Measurements from ENCODE around the gene BCAS3.

The BCAS3 gene

DNA sequence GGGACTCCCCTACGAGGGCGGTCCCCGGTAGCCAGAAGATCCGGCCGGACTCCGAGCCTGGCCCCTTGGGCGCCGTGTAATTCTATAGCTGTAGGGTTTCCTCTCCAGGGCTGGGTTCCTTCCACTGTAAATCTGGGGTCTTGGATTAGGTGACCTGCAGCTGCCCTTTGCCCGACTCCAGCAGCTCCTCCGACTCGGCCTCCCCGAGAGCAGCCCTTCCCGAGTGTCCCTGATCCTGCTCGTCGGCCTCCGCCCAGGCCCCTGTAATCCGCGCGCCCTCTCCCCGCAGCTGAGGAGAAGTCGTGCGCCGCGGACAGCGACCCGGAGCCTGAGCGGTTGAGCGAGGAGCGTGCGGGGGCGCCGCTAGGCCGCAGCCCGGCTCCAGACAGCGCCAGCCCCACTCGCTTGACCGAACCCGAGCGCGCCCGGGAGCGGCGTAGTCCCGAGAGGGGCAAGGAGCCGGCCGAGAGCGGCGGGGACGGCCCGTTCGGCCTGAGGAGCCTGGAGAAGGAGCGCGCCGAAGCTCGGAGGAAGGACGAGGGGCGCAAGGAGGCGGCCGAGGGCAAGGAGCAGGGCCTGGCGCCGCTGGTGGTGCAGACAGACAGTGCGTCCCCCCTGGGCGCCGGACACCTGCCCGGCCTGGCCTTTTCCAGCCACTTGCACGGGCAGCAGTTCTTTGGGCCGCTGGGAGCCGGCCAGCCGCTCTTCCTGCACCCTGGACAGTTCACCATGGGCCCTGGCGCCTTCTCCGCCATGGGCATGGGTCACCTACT lies 727.4 kb downstream of the BCAS3 start:
- no peak for DNase-seq

DNA sequence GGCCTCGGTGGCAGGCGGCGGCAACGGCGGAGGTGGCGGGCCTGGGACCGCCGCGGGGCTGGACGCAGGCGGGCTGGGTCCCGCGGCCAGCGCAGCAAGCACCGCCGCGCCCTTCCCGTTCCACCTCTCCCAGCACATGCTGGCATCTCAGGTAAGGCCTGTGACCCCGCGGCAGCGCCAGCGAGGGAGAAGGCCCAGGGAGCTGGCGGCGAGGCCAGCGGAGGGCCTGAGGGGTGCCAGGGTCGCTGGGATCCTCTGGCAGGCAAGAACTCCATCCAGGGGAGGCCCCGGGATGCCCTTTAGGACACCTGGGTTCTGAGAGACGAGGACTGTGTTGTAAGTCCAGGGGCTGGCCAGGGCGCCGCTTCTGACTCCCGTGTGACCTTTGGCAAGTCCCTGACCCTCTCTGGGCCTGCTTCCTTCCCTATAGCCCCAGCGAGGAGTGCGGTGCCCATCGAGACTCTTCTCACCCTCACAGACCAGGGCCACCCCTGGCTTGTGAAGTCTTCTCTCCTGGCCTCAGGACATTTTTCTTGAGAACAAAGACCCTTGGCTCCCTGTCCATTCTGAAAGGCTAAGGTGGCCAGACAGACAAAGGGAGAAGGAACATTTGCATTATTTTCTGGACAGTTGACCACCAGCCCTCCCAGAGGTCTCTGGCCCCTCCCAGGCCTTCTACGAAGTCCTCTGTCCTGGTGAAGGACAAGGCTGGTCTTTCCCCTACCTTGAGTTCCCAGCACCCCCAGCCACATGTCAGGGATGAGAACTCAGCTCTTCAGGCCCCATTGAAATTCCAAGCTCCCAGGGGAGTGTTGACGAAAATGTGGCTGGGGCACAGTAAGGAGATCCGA lies 728.3 kb downstream of the BCAS3 start:
- DNase-seq: no peak

DNA sequence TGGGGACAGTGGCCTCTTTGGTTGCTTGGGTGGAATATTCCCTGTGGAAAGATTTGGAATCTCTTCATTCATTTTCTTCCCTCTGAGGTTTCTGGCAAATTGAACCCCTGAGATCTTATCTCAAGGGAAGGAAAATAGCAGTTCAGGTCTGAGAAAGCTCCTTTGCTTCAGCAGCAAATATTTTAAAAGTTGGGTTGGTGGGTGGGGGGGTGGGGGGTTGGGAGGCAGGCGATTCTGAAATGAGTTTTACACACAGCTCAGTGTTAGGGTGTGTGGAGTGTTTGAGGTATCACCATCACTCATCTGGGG lies 728.8 kb downstream of the BCAS3 start:
- no peak for DNase-seq

GRCh38 chr17:61406971-61407911 lies 729.6 kb downstream of the BCAS3 start:
- no peak for DNase-seq

- no peak for DNase-seq
Measured at GRCh38 chr17:61408151-61409041, 730.7 kb downstream of the BCAS3 start.

GRCh38 chr17:61409301-61410112 lies 731.9 kb downstream of the BCAS3 start:
- DNase-seq: no peak

GRCh38 chr17:61410141-61411010 lies 732.7 kb downstream of the BCAS3 start:
- peak; percentile 45 for DNase-seq

DNA sequence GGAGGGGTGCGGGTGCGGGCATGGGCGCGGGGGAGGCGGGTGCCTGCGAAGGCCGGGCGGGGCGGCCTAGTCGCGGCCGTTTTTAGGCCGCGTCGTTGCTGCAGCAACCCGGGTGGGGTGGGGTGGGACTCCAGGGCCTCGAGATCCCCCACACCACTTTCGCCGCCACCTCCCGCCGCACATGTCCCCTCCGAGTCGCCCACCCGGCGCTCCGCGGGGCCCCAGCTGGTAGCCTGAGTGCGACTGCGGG lies 733.3 kb downstream of the BCAS3 start:
- no peak for DNase-seq

DNA sequence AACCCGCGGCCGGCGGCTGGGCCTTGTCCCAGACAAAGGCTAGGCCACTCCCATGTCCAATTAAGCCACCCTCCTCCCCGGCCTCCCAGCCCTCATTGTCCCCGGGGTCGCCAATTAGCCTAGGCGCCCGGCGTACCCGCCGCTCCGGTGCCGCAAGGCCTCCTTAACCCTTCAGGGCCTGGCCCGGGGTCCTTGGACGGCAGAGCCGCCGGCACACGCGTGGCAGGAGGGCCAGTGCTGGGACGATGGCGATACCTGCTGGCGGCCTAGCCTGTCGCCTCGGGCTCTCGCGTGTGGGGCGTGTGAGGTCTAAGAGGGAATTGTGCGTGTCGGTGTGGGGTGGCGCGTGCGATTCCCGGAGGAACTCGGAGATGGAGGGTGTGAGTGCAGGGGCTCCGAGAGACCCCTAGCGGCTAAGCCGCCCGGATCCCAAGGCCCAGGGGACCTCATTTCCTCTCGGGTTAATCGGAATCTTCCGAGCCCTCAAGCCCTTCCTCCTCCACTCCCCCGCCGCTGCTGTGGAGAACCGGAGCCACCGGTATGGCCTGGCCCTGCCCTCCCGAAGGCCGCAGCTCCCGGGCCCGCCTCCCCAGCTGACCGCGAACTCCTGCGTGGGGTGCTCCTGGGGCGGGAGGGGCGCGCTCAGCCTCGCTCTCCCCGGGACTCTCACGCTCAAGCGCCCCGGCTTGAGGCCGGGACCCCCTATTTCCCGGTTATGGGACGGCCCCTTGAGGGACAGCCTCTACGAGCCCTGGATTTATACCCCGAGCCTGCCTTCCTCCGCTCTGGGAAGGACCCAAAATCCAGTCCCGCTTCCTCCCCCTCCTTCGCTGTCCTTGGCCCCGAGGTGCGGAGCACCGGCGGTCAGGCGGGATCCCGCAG lies 733.9 kb downstream of the BCAS3 start:
- DNase-seq: no peak

DNA sequence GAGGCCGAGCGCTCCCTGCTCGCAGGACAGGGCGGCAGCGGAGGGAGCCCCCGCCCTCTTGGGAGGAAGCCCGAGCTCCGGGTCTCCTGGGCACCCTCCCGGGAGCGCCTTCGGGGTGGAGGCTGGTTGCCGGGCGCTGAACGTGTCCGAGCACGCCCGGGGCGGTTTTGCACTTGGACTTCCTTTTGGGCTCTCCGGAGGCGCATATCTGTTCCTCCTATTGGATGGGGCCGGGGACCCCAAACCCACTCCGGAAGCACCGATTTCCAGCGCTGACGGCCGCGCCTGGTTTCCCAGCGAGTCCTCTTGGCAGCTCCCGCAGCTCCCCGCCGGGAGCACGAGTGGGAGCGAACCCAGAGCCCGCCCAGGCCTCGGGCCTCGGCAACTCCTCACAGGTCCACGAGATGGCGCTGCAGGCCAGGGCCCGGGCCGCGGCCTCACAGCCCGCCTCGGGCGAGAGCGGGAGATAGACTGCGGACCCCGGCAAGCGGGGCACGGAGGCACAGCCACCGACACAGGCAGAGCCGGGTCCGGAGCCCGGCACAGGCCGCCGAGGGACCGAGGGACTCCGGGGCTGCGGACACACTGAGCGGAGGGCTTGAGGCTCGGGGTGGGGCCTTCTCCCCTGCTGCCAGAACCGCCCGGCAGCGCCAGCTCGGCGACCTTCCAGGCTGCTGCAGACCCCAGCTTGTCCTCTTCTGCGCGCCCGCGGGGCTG lies 734.6 kb downstream of the BCAS3 start:
- peak; percentile 55 for DNase-seq

GRCh38 chr17:61412860-61413660 lies 735.4 kb downstream of the BCAS3 start:
- DNase-seq: no peak

DNA sequence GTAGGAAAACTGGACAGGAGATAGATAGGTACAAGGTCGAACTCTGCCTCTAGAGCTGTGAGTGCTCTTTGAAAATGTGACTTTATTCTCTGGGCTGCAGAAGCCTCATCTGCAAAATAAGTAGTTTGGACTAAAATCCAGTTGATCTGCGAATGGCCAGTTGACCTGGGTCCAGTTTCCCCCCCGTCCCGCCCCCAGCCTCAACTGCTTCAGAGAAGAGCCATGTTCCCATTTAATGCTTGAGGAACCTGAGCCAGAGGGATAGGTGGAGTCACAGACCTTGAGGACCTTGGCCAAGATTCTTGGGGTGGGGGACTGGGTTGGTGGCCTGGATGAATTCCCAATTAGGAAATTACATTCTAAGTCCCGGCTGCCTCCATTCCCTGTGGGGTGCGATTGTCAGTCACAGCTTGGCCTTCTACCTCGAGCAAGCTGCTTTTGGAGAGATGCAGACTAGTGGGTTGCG lies 736.0 kb downstream of the BCAS3 start:
- DNase-seq: no peak

- DNase-seq: no peak
Measured at GRCh38 chr17:61414141-61414935, 736.7 kb downstream of the BCAS3 start.

GRCh38 chr17:61414936-61415251 lies 737.2 kb downstream of the BCAS3 start:
- DNase-seq: no peak

DNA sequence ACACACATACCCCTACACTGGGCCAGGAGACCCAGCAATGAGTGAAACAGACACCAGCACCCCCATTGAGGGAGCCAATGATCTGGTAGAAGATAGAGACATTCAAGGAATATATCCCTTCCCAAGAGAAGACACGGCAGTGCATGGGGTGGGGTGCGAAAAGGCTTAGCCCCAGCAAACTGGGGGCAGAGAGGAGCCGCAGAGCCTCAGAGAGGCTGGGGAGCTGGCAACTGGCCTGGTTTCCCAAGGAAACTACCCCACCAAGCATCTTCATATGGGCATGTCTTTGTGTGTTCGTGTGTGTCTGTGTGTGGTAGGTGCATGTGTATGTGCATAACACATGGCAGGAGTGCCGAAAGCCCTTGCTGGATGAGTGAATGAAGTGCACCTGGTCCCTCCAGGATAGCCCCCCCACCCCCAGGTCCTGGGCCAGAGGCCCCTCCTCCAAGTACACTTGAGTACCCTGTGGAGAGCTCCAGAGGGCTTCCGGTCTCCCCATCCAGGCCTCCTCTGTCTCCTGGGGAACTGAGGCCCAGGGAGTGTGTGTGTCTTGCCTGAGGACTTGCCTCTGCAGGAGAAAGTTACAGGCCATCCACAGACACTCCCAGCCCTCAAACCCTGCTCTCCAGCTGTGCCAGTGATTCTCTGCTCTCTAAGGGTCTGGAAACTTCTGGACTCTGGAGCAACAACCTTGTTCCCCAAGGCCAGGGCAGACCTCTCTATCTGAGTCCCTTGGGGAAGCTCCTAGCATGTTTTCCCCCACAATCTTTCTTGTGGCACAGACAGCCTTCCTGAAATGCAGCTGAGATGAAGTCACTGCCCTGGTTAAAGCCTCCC lies 737.9 kb downstream of the BCAS3 start:
- DNase-seq: no peak

GRCh38 chr17:61416211-61416539 lies 738.5 kb downstream of the BCAS3 start:
- no peak for DNase-seq
